ENCODE measurements around the gene CCDC148.

CCDC148 gene

GRCh38 chr2:158414538-158414937 lies 42.0 kb downstream of the CCDC148 start:
- DNase-seq (ENCODE audit: low spot score): no peak

GRCh38 chr2:158413581-158413980 lies 43.0 kb downstream of the CCDC148 start:
- no peak for DNase-seq (ENCODE audit: low spot score)

GRCh38 chr2:158412206-158412605 lies 44.3 kb downstream of the CCDC148 start:
- DNase-seq (ENCODE audit: low spot score): no peak

- DNase-seq (ENCODE audit: low spot score): no peak
Measured at GRCh38 chr2:158411748-158412147, 44.8 kb downstream of the CCDC148 start.

GRCh38 chr2:158410132-158410531 lies 46.4 kb downstream of the CCDC148 start:
- DNase-seq (ENCODE audit: low spot score): no peak

- DNase-seq (ENCODE audit: low spot score): no peak
Measured at GRCh38 chr2:158407031-158407430, 49.5 kb downstream of the CCDC148 start.

- DNase-seq (ENCODE audit: low spot score): no peak
Measured at GRCh38 chr2:158405341-158405740, 51.2 kb downstream of the CCDC148 start.

GRCh38 chr2:158403237-158403636 lies 53.3 kb downstream of the CCDC148 start:
- DNase-seq (ENCODE audit: low spot score): no peak

GRCh38 chr2:158402665-158403064 lies 53.9 kb downstream of the CCDC148 start:
- no peak for DNase-seq (ENCODE audit: low spot score)

- no peak for DNase-seq (ENCODE audit: low spot score)
Measured at GRCh38 chr2:158395166-158395565, 61.4 kb downstream of the CCDC148 start.

- DNase-seq (ENCODE audit: low spot score): no peak
Measured at GRCh38 chr2:158394453-158394852, 62.1 kb downstream of the CCDC148 start.

- DNase-seq (ENCODE audit: low spot score): no peak
Measured at GRCh38 chr2:158393886-158394285, 62.7 kb downstream of the CCDC148 start.

GRCh38 chr2:158392687-158393086 lies 63.9 kb downstream of the CCDC148 start:
- no peak for DNase-seq (ENCODE audit: low spot score)

GRCh38 chr2:158391876-158392275 lies 64.7 kb downstream of the CCDC148 start:
- peak; percentile 18 for DNase-seq (ENCODE audit: low spot score)

GRCh38 chr2:158391361-158391760 lies 65.2 kb downstream of the CCDC148 start:
- no peak for DNase-seq (ENCODE audit: low spot score)

- DNase-seq (ENCODE audit: low spot score): no peak
Measured at GRCh38 chr2:158388159-158388558, 68.4 kb downstream of the CCDC148 start.

- DNase-seq (ENCODE audit: low spot score): no peak
Measured at GRCh38 chr2:158385646-158386045, 70.9 kb downstream of the CCDC148 start.

GRCh38 chr2:158381978-158382377 lies 74.6 kb downstream of the CCDC148 start:
- DNase-seq (ENCODE audit: low spot score): no peak

GRCh38 chr2:158381205-158381604 lies 75.3 kb downstream of the CCDC148 start:
- DNase-seq (ENCODE audit: low spot score): no peak

GRCh38 chr2:158380746-158381145 lies 75.8 kb downstream of the CCDC148 start:
- no peak for DNase-seq (ENCODE audit: low spot score)

GRCh38 chr2:158378926-158379325 lies 77.6 kb downstream of the CCDC148 start:
- DNase-seq (ENCODE audit: low spot score): no peak

GRCh38 chr2:158366342-158366741 lies 90.2 kb downstream of the CCDC148 start:
- DNase-seq (ENCODE audit: low spot score): no peak

GRCh38 chr2:158359846-158360245 lies 96.7 kb downstream of the CCDC148 start:
- DNase-seq (ENCODE audit: low spot score): no peak

GRCh38 chr2:158357699-158358098 lies 98.9 kb downstream of the CCDC148 start:
- no peak for DNase-seq (ENCODE audit: low spot score)

- no peak for DNase-seq (ENCODE audit: low spot score)
Measured at GRCh38 chr2:158357122-158357521, 99.4 kb downstream of the CCDC148 start.

All from LoVo (cell line).